BJ (cell line): Measurements from ENCODE around the gene GRAMD1B. TPM values are rescaled to one million over a fixed set of nuclear protein-coding genes. Genes with fewer than 3 reads are reported as not detected.
"Not testable (repeated sequence)": the region's sequence is repeated elsewhere in the genome, so short reads cannot be mapped to it uniquely, and the experiment has no call there.

Experiments used
- CTCF ChIA-PET: fragments of 350-600 bp; formaldehyde crosslinking; extraction: SDS; loops from one replicate; lab custom pipeline; 2021; ENCODE audit warnings: antibody characterized with exemption, inconsistent platforms; lab: Yijun Ruan, JAX
- POLR2A ChIA-PET: fragments of 300-600 bp; sonication (Branson Sonifier 250); formaldehyde crosslinking; extraction: SDS; loops from one replicate; lab custom pipeline; 2021; ENCODE audit warnings: antibody characterized with exemption; lab: Charles Lee
- DNase-seq: peaks from one replicate; pipeline ENCODE4 v3.0.0-alpha.2; 2011; ENCODE audit warnings: low read depth
- H3K27me3 ChIP-seq: 2 replicates; pipeline ENCODE4 v1.6.0; 2011; ENCODE audit warnings: low read length; ENCODE audit not compliant: control insufficient read depth, insufficient read depth
- H3K36me3 ChIP-seq: 2 replicates; pipeline ENCODE4 v1.5.1; 2011; ENCODE audit warnings: low read length; ENCODE audit not compliant: control insufficient read depth, insufficient read depth
- H3K4me3 ChIP-seq: 2 replicates; pipeline ENCODE4 v1.5.1; 2011; ENCODE audit warnings: low read depth, mild to moderate bottlenecking, control low read depth, low read length
- polyA plus RNA-seq: library from polyadenylated mRNA; depleted of rRNA; stranded (reverse); fragments of >200 nt; gene quantifications from 2 replicates; pipeline ENCODE4 v1.2.3, GENCODE V29; 2011
- TF ChIP-seq, protein P1 (sequence below): IDR thresholded peaks from 2 replicates; pipeline ENCODE4 v1.5.1; 2011; ENCODE audit warnings: low read depth, mild to moderate bottlenecking, control low read depth, inconsistent platforms, low read length, moderate library complexity; ENCODE audit not compliant: insufficient read depth

The GRAMD1B gene
- polyA plus RNA-seq, 1 experiment, result 11.7 TPM

DNA sequence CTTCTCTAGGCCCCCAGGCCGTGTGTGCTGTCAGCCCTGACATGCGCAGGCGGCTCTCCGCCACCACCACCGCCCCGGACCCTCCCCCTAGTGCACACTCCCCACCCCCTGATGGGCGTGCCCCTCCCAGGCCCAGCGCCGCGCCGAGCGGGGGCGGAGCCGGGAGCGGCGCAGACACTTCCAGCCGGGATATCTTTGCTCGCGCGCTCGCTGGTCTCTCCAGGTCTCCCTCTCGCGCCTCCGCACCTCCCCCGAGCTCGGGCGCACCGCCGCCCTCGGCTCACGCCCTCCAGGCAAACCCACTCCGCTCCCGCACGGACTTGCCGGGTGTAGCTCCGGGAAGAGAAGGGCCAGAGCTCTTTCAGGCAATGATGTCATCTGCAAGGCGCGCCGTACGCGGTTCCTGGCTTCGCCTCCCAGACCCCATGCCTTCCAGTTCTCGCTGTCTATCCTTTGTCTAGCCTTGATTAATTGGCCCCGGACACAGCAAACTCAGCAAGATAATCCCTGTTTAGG lies 224.6 kb downstream of the GRAMD1B start, which contains the start of gene SCN3B:
SCN3B (minus strand) TSS at position 59 of the 516 bp plus-strand sequence. CDS start 823 bp downstream, outside the sequence.
- Histone ChIP-seq H3K36me3 (no peaks in the 10 kb centered on the region), H3K4me3 (peak within 1 kb of the TSS; percentile 67), H3K27me3 (peaks cover 4% of the 10 kb centered on the region)
- POLR2A ChIA-PET, result interaction anchor here (0.6 kb wide), 1 partner anchor 41 kb away, joined by 27 read pairs; no protein-coding TSS in a partner anchor
- CTCF ChIA-PET, result interaction anchor here (1.6 to 4.2 kb wide), 3 partner anchors 13 to 56 kb away, joined by 4 to 31 read pairs (median 7); no protein-coding TSS in a partner anchor
- no peak for DNase-seq
- TF ChIP-seq, protein P1, sequence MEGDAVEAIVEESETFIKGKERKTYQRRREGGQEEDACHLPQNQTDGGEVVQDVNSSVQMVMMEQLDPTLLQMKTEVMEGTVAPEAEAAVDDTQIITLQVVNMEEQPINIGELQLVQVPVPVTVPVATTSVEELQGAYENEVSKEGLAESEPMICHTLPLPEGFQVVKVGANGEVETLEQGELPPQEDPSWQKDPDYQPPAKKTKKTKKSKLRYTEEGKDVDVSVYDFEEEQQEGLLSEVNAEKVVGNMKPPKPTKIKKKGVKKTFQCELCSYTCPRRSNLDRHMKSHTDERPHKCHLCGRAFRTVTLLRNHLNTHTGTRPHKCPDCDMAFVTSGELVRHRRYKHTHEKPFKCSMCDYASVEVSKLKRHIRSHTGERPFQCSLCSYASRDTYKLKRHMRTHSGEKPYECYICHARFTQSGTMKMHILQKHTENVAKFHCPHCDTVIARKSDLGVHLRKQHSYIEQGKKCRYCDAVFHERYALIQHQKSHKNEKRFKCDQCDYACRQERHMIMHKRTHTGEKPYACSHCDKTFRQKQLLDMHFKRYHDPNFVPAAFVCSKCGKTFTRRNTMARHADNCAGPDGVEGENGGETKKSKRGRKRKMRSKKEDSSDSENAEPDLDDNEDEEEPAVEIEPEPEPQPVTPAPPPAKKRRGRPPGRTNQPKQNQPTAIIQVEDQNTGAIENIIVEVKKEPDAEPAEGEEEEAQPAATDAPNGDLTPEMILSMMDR, result no peak

DNA sequence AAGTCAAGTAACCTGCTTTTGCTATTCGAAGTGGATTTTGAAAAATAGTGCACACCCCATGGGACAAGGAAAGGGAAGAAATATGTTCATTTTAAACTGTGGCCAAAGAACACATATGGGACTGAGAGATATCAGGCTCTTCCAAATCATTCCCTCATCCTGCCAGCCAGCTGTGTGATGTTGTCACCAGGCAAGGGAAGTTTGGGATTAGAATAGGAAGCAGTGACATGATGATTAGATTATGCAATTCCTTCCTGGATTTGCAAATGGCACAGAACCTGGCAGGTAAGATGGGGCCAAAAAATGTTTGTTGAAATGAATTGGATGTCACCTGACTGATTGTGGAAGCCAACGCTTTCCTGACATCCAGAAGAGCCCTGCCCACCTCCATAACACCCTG lies 229.2 kb downstream of the GRAMD1B start:
- DNase-seq, result no peak
- Histone ChIP-seq H3K36me3 (no peaks in the 10 kb centered on the region), H3K4me3 (no peak overlapping the region), H3K27me3 (no peaks in the 10 kb centered on the region; the same call in 1 of the 2 replicates)
- ChIA-PET CTCF (interaction anchor here (0.6 kb wide), 1 partner anchor 97 kb away, joined by 3 read pairs; no protein-coding TSS in a partner anchor), POLR2A (no interaction called here)
- TF ChIP-seq, protein P1, result no peak

DNA sequence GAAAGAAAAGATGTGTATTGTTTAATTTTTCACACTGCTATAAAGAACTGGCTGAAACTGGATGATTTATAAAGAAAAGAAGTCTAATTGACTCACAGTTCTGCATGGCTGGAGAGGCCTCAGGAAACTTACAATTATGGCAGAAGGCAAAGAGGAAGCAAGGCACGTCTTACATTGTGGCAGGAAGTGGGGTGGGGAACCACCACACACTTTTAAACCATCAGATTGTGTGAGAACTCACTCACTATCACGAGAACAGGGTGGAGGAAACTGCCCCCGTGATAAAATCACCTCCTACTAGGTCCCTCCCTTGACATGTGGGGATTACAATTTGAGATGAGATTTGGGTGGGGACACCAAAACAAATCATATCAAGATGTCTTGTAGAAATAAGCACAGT lies 229.9 kb downstream of the GRAMD1B start:
- H3K36me3 ChIP-seq, POLR2A ChIA-PET, CTCF ChIA-PET, H3K27me3 ChIP-seq, H3K4me3 ChIP-seq, DNase-seq: not testable (repeated sequence)

DNA sequence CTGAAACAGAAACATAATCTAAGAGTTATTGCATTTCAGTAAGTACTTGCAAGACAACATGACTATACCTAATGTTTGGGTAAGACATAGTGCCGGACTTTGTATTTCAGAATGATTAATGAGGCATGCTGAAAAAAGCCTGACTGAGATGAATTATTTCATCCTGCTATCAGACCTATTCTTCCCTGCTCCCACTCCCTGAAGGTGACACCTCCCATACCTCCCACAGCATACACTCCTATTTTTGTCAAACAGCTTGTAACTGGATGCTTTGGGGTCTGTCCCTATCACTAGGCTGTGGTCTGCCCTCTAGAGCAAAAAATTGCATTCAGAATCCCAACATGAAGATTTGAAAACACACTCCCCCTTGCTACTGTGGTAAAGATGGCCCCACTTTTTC lies 235.2 kb downstream of the GRAMD1B start:
- Histone ChIP-seq H3K4me3 (no peak overlapping the region), H3K27me3 (no peaks in the 10 kb centered on the region), H3K36me3 (no peaks in the 10 kb centered on the region)
- no peak for DNase-seq
- TF ChIP-seq, protein P1, result no peak
- CTCF ChIA-PET, result no interaction called here
- POLR2A ChIA-PET, result no interaction called here

DNA sequence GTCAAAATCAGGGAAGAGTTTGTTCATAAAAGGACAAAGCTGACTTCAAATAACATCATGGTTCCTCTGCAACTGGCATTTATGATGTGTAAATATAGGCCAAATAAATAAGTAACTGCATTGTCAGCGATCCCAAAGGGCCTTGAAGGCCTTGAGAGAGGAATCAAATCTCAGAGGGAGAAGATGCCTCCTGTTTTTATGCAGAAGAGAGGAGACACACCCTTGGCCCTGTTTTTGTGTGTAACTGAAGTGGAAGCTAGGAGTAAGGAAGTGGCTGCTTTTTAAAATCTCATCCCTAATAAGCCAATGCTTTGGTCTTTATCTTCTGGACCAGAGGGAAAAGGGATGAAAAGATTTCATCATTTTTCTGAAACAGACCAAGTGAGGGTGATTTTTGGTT lies 240.0 kb downstream of the GRAMD1B start:
- TF ChIP-seq, protein P1, result no peak
- no peaks in the 10 kb centered on the region for H3K36me3 ChIP-seq
- H3K4me3 ChIP-seq, result no peak overlapping the region
- POLR2A ChIA-PET, result no interaction called here
- no peaks in the 10 kb centered on the region; the same call in 1 of the 2 replicates for H3K27me3 ChIP-seq
- CTCF ChIA-PET, result interaction anchor here (1.9 to 2.0 kb wide), 2 partner anchors 30 to 41 kb away, joined by 4 to 5 read pairs; no protein-coding TSS in a partner anchor
- DNase-seq, result no peak
